HepG2 (cell line): ENCODE data around the gene C3orf52. TPM values are rescaled to one million over a fixed set of nuclear protein-coding genes. Genes with fewer than 3 reads are reported as not detected.

Experiments
- SOX6 ChIP-seq, 2 experiments: fragments of 450-650 bp in 1 of 2; sonication (generic) in 1 of 2; formaldehyde crosslinking in 1 of 2; IDR thresholded peaks; 2 replicates each; pipeline versions ENCODE4 v1.4.0 to v1.6.1; 2017 to 2020; ENCODE audit warnings: antibody characterized with exemption in 1 of 2, mild to moderate bottlenecking in 1 of 2, missing genetic modification reagents in 1 of 2
- ZNF557 ChIP-seq: sonication (generic); formaldehyde crosslinking; IDR thresholded peaks from 2 replicates; pipeline ENCODE4 v1.4.0; 2020; ENCODE audit warnings: missing genetic modification reagents
- ZNF7 ChIP-seq: IDR thresholded peaks from 2 replicates; pipeline ENCODE4 v1.6.1; 2016; ENCODE audit warnings: missing biosample characterization, missing genetic modification reagents
- polyA plus RNA-seq, 8 experiments: library from polyadenylated mRNA; depleted of rRNA in 3 of 8; stranded (reverse) in 7 of 8; unstranded in 1 of 8; fragments of >200 nt; fragmentation: Illumina TruSeq in 4 of 8; extraction: Trizol in 4 of 8; gene quantifications; 2 replicates each; pipeline versions ENCODE4 v1.2.1 to v1.2.3, GENCODE V29; 2011 to 2016; ENCODE audit warnings: low read depth in 4 of 8, missing spikeins in 1 of 8, mixed read lengths in 1 of 8; ENCODE audit not compliant: insufficient read depth in 1 of 8
- total RNA-seq, 5 experiments: library from RNA; depleted of rRNA; stranded (reverse); fragments of >200 nt; fragmentation: Illumina TruSeq; extraction: Trizol; gene quantifications; 2 replicates each; pipeline ENCODE4 v1.2.3, GENCODE V29; 2016; ENCODE audit warnings: low read depth in 1 of 5
- TF ChIP-seq, protein P1 (sequence below): sonication (generic); formaldehyde crosslinking; IDR thresholded peaks from 2 replicates; pipeline ENCODE4 v1.4.0; 2020; ENCODE audit warnings: missing genetic modification reagents, borderline replicate concordance
- TF ChIP-seq, protein P2 (sequence below), 2 experiments: fragments of 450-650 bp in 1 of 2; sonication (generic) in 1 of 2; formaldehyde crosslinking; IDR thresholded peaks; 2 replicates each; pipeline versions ENCODE4 v1.5.0 to v1.8.0; 2020 to 2022; ENCODE audit warnings: mild to moderate bottlenecking in 1 of 2, missing genetic modification reagents in 1 of 2
- TF ChIP-seq, protein P3 (sequence below): sonication (generic); formaldehyde crosslinking; conservative IDR thresholded peaks from 2 replicates; pipeline ENCODE4 v1.4.0; 2020; ENCODE audit warnings: mild to moderate bottlenecking, missing genetic modification reagents, moderate library complexity
- TF ChIP-seq, protein P4 (sequence below): sonication (generic); formaldehyde crosslinking; IDR thresholded peaks from 2 replicates; pipeline ENCODE4 v1.4.0; 2020; ENCODE audit warnings: missing genetic modification reagents, mild to moderate bottlenecking, borderline replicate concordance

Gene C3orf52
- total and polyA plus RNA-seq, 2 of the 13 experiments (the other 11 are each of a cell fraction or from before 2014, with no cell fraction given): 0.79 to 1.2 TPM

DNA sequence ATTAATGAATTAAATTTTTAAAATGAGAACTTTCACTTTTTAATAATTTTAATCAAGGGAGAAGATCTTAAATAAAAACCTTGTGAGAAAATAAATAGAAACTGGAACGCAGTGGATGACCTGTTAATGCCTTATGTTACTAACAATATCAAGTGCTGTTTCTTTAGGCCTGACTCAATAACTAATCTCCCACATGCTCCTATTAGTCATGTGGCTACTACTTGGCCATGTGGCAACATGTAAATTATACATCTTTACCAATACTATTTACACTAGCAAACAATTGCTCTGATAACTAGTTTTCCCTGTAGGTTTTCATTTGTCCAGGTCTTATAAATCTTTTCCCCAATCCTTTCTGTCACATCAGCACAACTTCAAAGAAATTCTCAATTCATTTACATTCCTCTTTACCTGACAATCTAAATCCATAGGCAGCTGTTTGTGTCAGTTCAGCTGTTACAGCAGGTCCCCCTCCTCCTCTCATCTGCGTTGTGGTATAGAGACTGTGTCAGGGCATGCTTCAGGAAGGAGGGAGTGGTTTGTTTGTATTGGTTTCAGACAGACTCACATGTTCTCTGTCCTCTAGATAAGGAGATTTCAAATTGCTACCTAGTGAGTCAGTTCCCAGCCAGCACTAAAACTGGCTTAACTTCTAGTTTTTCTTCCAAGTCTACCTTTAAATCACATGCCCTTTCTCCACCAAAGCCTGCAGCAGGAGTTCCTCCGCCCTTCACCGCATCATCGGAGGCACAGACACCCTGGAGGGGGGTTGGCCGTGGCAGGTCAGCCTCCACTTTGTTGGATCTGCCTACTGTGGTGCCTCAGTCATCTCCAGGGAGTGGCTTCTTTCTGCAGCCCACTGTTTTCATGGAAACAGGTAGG is 11.3 kb upstream of the C3orf52 start (continued):
- TF ChIP-seq, protein P1, sequence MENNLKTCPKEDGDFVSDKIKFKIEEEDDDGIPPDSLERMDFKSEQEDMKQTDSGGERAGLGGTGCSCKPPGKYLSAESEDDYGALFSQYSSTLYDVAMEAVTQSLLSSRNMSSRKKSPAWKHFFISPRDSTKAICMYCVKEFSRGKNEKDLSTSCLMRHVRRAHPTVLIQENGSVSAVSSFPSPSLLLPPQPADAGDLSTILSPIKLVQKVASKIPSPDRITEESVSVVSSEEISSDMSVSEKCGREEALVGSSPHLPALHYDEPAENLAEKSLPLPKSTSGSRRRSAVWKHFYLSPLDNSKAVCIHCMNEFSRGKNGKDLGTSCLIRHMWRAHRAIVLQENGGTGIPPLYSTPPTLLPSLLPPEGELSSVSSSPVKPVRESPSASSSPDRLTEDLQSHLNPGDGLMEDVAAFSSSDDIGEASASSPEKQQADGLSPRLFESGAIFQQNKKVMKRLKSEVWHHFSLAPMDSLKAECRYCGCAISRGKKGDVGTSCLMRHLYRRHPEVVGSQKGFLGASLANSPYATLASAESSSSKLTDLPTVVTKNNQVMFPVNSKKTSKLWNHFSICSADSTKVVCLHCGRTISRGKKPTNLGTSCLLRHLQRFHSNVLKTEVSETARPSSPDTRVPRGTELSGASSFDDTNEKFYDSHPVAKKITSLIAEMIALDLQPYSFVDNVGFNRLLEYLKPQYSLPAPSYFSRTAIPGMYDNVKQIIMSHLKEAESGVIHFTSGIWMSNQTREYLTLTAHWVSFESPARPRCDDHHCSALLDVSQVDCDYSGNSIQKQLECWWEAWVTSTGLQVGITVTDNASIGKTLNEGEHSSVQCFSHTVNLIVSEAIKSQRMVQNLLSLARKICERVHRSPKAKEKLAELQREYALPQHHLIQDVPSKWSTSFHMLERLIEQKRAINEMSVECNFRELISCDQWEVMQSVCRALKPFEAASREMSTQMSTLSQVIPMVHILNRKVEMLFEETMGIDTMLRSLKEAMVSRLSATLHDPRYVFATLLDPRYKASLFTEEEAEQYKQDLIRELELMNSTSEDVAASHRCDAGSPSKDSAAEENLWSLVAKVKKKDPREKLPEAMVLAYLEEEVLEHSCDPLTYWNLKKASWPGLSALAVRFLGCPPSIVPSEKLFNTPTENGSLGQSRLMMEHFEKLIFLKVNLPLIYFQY (CRISPR knock-in tag): no peak
- TF ChIP-seq, protein P2, sequence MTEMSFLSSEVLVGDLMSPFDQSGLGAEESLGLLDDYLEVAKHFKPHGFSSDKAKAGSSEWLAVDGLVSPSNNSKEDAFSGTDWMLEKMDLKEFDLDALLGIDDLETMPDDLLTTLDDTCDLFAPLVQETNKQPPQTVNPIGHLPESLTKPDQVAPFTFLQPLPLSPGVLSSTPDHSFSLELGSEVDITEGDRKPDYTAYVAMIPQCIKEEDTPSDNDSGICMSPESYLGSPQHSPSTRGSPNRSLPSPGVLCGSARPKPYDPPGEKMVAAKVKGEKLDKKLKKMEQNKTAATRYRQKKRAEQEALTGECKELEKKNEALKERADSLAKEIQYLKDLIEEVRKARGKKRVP (CRISPR knock-in tag; IDR thresholded peaks at IDR 0.05): no peak
- peak; percentile 73; the same call in 1 of the 2 replicates for TF ChIP-seq ZNF7
- TF ChIP-seq ZNF557 (CRISPR knock-in tag): no peak
- TF ChIP-seq, protein P3, sequence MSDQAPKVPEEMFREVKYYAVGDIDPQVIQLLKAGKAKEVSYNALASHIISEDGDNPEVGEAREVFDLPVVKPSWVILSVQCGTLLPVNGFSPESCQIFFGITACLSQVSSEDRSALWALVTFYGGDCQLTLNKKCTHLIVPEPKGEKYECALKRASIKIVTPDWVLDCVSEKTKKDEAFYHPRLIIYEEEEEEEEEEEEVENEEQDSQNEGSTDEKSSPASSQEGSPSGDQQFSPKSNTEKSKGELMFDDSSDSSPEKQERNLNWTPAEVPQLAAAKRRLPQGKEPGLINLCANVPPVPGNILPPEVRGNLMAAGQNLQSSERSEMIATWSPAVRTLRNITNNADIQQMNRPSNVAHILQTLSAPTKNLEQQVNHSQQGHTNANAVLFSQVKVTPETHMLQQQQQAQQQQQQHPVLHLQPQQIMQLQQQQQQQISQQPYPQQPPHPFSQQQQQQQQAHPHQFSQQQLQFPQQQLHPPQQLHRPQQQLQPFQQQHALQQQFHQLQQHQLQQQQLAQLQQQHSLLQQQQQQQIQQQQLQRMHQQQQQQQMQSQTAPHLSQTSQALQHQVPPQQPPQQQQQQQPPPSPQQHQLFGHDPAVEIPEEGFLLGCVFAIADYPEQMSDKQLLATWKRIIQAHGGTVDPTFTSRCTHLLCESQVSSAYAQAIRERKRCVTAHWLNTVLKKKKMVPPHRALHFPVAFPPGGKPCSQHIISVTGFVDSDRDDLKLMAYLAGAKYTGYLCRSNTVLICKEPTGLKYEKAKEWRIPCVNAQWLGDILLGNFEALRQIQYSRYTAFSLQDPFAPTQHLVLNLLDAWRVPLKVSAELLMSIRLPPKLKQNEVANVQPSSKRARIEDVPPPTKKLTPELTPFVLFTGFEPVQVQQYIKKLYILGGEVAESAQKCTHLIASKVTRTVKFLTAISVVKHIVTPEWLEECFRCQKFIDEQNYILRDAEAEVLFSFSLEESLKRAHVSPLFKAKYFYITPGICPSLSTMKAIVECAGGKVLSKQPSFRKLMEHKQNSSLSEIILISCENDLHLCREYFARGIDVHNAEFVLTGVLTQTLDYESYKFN: peak; percentile 20; the same call in 1 of the 2 replicates
- no peak for TF ChIP-seq SOX6 (IDR thresholded peaks at IDR 0.05)
- peak; percentile 16; the same call in 1 of the 2 replicates for TF ChIP-seq SOX6 (CRISPR knock-in tag; IDR thresholded peaks at IDR 0.05)
- TF ChIP-seq, protein P4, sequence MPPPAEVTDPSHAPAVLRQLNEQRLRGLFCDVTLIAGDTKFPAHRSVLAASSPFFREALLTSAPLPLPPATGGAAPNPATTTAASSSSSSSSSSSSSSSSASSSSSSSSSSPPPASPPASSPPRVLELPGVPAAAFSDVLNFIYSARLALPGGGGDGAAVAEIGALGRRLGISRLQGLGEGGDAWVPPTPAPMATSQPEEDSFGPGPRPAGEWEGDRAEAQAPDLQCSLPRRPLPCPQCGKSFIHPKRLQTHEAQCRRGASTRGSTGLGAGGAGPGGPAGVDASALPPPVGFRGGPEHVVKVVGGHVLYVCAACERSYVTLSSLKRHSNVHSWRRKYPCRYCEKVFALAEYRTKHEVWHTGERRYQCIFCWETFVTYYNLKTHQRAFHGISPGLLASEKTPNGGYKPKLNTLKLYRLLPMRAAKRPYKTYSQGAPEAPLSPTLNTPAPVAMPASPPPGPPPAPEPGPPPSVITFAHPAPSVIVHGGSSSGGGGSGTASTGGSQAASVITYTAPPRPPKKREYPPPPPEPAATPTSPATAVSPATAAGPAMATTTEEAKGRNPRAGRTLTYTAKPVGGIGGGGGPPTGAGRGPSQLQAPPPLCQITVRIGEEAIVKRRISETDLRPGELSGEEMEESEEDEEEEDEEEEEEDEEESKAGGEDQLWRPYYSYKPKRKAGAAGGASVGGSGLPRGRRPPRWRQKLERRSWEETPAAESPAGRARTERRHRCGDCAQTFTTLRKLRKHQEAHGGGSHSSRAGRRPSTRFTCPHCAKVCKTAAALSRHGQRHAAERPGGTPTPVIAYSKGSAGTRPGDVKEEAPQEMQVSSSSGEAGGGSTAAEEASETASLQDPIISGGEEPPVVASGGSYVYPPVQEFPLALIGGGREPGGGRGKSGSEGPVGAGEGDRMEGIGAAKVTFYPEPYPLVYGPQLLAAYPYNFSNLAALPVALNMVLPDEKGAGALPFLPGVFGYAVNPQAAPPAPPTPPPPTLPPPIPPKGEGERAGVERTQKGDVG: no peak
